ENCODE results near the gene ANO10. TPM values are rescaled to one million over a fixed set of nuclear protein-coding genes. Genes with fewer than 3 reads are reported as not detected.

ANO10 gene
- total RNA-seq, 4 donors from 2014 or later, result 26.7 to 33.9 (median 28.7) TPM

GRCh38 chr3:43369404-43370292 is 252.2 kb downstream of the ANO10 start:
- no peak for DNase-seq

GRCh38 chr3:43366885-43367284 is 254.9 kb downstream of the ANO10 start:
- intact Hi-C loops (cut with DNase I), result no loop called here
- no peaks in the 10 kb centered on the region for H3K9me3 ChIP-seq
- no peak overlapping the region for H3K27ac ChIP-seq
- no peak for DNase-seq
- no peak overlapping the region for H3K4me3 ChIP-seq (replicated peaks in 1 of 3)
- WGBS, 2 donors, result 89 to 94% methylated on average over 6 to 9 of the region's 9 CpGs
- no peaks in the 10 kb centered on the region for H3K4me1 ChIP-seq
- H3K36me3 ChIP-seq, result no peaks in the 10 kb centered on the region
- no peak for TF ChIP-seq CTCF (IDR thresholded peaks at IDR 0.05)
- no peak for TF ChIP-seq POLR2A (IDR thresholded peaks at IDR 0.05)
- no peaks in the 10 kb centered on the region for H3K27me3 ChIP-seq

More at GRCh38 chr3:43369404-43370292, 252.2 kb downstream of the ANO10 start:
- Histone ChIP-seq H3K9me3 (no peaks in the 10 kb centered on the region), H3K4me1 (no peaks in the 10 kb centered on the region), H3K36me3 (no peaks in the 10 kb centered on the region), H3K4me3 (replicated peaks in 1 of 3) (no peak overlapping the region), H3K27me3 (no peaks in the 10 kb centered on the region), H3K27ac (no peak overlapping the region)
- 91 to 97% methylated on average over 8 of the region's 8 CpGs for WGBS, 2 donors
- intact Hi-C loops (cut with DNase I), result no loop called here
- TF ChIP-seq POLR2A (IDR thresholded peaks at IDR 0.05) (no peak), CTCF (IDR thresholded peaks at IDR 0.05) (no peak)

- DNase-seq, result no peak
- no peaks in the 10 kb centered on the region for H3K36me3 ChIP-seq
- intact Hi-C loops (cut with DNase I), result no loop called here
- no peaks in the 10 kb centered on the region for H3K9me3 ChIP-seq
- no peak overlapping the region for H3K27ac ChIP-seq
- no peak for TF ChIP-seq CTCF (IDR thresholded peaks at IDR 0.05)
- TF ChIP-seq POLR2A (IDR thresholded peaks at IDR 0.05), result no peak
- no peak overlapping the region for H3K4me3 ChIP-seq (replicated peaks in 1 of 3)
- WGBS, 2 donors, result 77 to 83% methylated on average over 9 to 11 of the region's 11 CpGs
- no peaks in the 10 kb centered on the region for H3K4me1 ChIP-seq
- no peaks in the 10 kb centered on the region for H3K27me3 ChIP-seq
Measured at GRCh38 chr3:43366481-43366880, 255.3 kb downstream of the ANO10 start.

- 95% methylated on average over 8 to 12 of the region's 12 CpGs for WGBS, 2 donors
- intact Hi-C loops (cut with DNase I), result no loop called here
- Histone ChIP-seq H3K36me3 (no peaks in the 10 kb centered on the region), H3K9me3 (no peaks in the 10 kb centered on the region), H3K27me3 (no peaks in the 10 kb centered on the region), H3K27ac (no peak overlapping the region), H3K4me1 (no peaks in the 10 kb centered on the region), H3K4me3 (replicated peaks in 1 of 3) (no peak overlapping the region)
- no peak for TF ChIP-seq POLR2A (IDR thresholded peaks at IDR 0.05)
- no peak for TF ChIP-seq CTCF (IDR thresholded peaks at IDR 0.05)
- DNase-seq, result no peak
Measured at GRCh38 chr3:43365601-43366305, 256.1 kb downstream of the ANO10 start.

GRCh38 chr3:43364926-43365325 is 256.9 kb downstream of the ANO10 start:
- intact Hi-C loops (cut with DNase I), result no loop called here
- no peak for DNase-seq
- 96 to 98% methylated on average over 14 of the region's 14 CpGs for WGBS, 2 donors
- Histone ChIP-seq H3K27ac (no peak overlapping the region), H3K4me3 (replicated peaks in 1 of 3) (no peak overlapping the region), H3K36me3 (no peaks in the 10 kb centered on the region), H3K9me3 (no peaks in the 10 kb centered on the region), H3K4me1 (no peaks in the 10 kb centered on the region), H3K27me3 (no peaks in the 10 kb centered on the region)
- no peak for TF ChIP-seq POLR2A (IDR thresholded peaks at IDR 0.05)
- no peak for TF ChIP-seq CTCF (IDR thresholded peaks at IDR 0.05)

Data from thyroid gland (tissue), 4 donors.